ENCODE measurements around the gene TIMM9.

- TF ChIP-seq CTCF (IDR thresholded peaks at IDR 0.05; ENCODE audit: low read depth, low read length), result no peak
- no peak for TF ChIP-seq EZH2phosphoT487 (IDR thresholded peaks at IDR 0.05; ENCODE audit: low read depth)
Measured at GRCh38 chr14:58464652-58465051, 37.3 kb upstream of the TIMM9 start.

Data from OCI-LY3 (cell line).